NCI-H2029 (cell line): Measurements from ENCODE around the gene NTSR1.

ENCODE experiments used
- DNase-seq: peaks from one replicate; lab custom pipeline; 2025; lab: John Stamatoyannopoulos, UW

The NTSR1 gene

DNA sequence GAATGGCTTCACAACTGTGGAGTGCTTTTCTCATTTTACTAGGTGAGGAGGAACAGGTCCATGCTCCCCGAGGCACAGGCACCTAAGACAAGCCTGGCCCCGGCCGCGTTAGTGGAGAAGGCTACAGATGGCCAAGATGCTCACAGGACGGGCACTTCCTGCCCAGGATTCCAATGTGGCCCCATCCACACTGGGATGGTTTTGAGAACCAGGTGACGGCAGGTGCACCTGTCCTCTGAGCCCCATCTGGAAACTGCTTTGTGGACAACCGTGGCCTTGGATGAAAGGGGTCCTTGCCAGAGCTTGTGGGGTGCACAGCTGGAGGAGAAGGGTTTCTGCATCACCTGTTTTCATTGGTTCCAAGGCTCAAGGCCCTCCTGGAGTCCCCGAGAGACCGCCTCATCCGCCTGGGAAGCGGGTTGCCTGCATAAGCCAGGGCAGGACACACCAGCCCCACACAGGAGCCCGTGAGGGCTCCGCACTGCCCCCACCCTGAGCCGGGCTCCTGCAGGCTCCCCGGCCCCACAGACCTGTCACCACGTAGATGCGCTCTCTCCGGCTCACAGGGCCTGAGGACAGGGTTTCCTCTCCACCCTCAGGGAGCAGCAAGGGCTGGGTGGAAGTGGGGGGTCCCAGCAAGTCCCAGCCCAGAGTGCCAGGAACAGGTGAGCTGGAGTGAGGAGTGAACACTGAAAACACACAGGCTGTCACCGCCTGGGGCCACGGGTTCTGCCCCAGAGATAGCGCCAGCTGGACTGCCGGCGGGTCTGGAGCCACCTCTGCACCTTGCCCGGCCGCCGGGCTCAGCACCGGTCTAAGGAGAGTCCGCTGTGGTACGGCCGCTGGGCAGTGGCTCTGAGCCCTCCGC, 18.3 kb downstream of the NTSR1 start:
- DNase-seq = no peak

DNA sequence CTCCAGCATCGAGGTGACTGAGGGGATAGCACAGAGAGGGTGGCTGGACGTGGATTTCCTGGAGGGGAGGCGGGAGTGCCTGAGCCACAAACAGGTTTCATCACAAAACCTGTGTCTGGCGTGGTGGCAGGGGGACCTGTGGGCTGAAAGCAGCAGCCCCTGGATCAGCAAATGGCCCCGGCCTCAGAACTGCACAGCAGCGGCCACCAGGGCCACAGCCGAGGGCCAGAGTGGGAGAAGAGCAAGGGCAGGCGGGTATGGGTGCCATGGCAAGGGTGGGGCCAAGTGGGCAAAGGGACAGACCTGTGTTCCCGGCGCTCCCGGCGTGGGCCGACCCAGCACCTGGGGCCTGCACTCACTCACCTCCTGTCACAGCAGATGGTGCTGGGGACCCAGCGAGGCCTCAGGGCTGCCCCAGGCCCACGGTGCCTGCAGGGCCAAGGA, 19.0 kb downstream of the NTSR1 start:
- DNase-seq = no peak

DNA sequence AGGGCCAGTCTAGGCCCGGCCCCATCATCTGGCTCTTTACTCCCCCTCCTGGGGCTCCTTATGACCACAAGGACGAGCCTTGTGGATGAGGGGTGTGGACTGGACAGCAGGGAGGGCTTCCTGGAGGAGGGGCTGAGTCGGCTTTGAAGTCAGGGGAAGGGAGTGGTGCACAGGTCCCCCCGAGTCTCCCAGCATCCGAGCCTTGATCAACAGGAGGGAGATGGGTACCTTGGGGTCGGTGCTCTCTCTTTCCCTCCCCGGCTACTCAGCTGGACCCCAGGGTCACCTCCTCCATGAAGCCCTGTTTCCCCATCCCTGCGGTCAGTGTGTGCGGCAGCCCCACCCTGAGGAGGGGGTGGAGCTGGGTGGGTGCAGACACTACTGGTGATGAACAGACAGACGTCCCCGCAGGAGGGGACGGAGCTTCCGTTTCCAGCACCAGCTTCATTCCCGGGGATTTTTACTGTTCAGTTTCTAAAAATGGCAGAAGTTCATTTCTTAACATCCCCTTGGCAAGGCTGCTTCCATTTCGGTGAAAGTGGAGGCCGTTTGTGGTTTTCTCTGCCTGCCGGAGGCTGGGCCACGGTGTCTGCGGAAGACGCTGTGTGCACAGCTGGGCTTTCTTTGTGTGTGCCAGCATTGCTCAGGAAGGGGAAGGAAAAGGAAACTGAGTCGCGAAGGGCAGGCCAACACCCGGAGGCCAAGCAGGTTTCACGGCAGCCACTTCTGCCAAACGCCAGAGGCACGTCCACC, 19.6 kb downstream of the NTSR1 start:
- no peak for DNase-seq

DNA sequence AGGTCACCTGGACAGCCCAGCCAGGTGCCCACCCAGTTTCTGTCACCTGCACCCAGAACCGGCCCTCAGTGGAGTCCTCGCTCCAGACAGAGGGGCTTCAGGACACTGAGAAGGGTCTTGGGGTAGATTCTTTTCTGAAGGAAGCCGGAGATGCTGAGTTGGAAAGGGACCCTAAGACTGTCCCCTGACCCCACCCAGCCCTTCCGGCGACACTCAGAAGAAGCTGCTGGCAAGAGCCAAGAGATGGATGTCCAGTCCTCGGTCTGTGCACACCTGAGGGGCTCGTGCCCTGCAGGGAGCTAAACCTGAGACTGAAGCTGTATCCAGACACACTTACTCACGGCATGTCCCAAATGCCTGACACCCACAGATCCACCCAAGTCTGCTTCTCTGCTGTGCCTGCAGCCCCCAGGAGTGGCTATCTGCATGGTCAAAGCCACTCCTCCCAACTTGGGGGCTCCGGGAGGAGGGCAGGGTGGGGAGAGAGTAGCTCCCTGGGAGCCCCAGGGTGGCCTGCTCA, 20.2 kb downstream of the NTSR1 start:
- DNase-seq = no peak

DNA sequence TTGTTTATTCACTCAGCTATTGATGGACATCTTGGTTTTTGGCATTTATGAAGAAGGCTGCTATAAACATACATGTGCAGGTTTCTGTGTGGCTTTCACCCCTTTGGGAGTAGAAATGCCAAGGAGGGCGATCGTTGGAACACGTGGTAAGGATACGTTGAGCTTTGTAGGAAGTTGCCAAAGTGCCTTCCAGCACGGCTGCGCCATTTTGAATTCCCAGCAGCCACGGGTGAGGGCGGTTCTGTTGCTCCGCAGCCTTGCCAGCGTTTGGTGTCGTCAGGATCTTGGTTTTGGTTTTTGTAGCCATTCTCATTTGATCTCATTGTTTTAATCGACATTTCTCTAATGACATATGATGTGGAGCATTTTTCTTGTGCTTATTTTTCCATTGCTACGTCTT, 21.8 kb downstream of the NTSR1 start:
- DNase-seq = no peak

DNA sequence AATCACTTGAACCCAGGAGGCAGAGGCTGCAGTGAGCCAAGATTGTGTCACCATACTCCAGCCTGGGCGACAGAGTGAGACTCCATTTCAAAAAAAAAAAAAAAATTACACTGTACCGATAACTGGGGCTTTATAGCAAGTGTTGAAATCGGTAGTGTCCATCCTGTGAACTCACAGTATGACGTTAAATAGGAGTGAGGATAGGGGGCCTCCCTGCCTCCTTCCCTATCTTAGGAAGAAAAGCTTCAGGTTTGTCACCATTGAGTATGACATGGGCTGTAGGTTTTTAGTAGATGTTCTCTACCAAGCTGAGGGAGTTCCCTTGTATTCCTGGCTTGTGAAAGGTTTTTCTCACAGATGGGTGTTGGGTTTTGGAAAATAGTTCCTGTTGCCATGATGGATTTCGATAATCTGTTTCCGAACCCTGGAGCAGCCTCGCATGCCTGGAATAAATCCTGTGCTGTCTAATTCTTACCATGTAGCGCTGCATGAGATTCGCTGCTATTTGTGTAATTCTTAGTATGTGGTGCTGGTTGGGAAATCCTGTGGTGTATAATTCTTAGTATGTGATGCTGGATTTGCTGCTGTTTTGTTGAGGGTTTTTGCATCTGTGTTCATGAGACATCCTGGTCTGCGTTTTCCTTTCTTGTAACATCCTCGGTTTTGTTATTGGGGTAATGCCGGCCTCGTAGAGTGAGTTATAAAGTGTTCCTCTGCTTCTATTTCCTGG, 23.6 kb downstream of the NTSR1 start:
- no peak for DNase-seq

DNA sequence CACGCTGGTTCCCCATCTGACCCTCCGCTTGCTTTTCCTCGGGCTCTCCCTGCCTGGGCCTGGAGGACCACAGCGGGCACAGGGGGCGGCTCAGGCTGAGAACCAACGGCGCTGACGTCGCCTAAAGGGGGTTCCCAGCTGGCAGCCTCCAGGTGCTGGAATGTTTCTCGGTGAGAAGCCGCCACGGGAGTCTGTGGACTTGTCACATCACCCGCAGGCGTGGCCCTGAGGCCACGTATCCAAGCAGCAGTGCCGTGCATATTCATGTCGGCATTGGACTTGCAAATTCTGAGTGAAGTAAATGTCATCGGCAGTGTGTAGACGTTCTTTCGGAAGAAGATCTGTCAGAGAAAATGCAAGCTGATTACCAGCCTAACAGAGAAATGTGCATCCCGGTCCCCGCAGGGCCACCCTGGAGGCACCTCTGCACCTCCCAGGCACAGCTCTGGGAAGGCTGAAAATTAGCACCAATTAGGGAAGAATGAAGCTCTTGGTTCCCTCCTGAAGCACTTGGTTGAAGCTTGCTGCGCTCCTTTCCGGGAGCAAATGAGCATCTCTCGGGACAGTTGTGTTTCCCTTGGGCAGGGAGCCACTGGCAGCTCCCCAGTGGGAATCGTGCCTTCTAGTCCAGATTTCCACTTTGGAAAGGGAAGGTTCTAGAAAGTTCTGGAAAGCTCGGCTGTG, 24.3 kb downstream of the NTSR1 start:
- no peak for DNase-seq

DNA sequence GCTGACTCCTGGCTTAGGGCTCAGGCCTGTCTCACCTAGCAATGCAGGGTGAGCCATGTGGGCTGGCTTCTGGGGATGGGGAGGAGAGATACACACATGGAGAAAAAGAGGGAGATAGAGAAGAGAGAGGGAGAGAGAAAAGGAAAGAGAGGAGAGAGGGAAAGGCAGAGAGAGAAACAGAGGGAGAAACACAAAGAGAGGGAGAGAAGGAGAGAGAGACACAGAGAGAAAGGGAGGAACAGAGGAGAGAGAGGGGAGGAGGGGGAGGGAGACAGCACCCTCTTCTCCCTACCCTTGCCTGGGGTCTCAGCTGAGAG, 24.8 kb downstream of the NTSR1 start:
- DNase-seq = no peak

DNA sequence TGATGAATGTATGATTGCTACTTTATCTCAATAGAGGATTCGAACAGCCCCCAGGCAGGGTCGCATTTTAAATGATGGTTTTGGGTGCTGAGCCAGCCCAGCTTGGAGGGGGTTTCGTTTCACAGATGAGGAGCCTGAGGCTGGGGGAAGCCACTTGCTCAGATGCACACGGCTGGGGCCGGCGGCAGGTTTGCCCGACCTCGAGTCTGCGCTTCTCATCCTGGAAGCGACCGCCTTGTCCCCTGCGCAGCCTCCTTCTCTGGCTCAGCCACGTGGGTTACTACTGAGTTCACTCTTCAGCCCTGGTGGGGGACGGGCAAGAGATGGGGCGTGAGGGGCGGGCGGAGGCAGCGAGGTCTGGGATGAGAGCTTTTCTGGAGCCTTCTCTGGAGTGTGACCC, 25.3 kb downstream of the NTSR1 start:
- DNase-seq = no peak

DNA sequence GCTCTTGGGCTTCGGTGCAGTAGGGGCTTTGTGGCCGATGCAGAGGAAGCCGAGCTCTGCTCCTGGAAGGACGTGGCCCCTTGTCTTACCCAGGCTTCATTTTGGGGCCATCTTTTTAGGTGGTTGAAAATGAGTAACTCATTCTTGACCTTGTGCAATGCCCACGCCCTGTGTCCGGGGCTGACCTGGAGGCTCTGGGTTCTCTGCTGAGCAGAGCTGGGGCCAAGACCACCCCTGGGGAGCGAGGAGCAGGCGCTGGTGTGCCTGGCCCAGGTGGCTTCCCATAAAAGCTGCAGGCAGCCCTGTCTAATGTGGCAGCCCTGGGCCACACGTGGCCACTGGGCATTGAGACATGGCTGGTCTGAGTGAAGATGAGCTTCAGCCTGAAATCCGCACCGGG, 25.7 kb downstream of the NTSR1 start:
- no peak for DNase-seq

DNA sequence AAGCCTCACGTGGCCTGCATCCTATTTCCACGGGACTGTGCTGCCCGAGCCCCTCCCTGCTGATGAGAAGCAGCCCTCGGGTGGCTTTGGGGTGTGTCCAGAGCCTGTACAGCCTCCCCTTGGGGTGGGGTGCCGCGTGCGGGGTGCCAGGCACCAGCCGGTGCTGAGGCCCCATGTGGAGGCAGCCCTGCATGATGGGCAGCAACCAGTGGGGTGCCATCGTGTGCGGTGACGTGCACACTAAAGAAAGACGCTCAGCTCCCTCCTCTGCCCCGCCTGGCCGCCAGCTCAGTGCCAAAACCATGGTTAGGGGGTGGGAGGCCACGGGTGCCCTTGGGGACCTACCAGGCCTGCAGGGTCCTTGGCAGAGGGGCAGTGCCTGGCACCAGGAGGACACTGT, 26.2 kb downstream of the NTSR1 start:
- no peak for DNase-seq

DNA sequence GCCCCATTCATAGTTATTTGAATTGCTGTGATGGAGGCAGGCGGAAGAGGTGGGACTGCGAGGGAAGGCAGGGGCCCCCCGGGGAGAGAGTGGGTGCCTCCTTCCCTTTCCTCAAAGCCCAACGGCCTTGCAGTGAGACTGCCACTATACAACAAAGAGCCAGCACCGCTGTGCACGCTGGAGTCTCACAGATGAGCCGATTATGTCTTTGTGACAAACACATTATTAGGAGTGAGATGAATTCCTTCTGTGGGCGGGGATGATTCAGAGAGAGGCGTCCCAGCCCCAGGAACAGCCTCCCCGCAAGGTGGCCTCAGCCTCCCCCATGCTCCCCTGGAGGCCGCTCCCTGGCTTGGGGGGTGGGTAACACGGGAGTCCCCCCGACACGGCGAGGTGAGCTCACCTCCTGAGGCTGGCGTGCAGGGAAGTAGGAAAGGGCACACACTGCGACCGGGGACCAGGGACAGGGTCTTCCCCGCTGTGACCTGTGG, 26.7 kb downstream of the NTSR1 start:
- no peak for DNase-seq

DNA sequence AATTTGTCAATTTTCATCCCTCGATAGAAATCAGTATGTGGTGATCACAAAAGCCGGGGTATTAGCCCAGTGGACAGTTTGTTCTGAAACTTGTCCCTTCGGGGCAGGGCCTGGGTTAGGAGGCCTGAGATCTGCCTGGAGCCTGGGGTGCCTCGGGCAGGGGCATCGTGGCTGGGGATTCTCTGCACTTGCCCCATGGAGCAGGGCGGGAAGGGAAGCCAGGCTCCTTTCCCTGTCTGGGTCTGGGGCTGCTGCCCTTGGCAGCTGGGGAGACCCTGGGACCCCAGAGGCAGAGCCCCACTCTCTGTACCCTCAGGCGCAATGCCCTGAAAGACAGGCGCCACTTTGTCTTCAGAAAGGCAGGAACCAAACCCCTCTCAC, 27.4 kb downstream of the NTSR1 start:
- no peak for DNase-seq

DNA sequence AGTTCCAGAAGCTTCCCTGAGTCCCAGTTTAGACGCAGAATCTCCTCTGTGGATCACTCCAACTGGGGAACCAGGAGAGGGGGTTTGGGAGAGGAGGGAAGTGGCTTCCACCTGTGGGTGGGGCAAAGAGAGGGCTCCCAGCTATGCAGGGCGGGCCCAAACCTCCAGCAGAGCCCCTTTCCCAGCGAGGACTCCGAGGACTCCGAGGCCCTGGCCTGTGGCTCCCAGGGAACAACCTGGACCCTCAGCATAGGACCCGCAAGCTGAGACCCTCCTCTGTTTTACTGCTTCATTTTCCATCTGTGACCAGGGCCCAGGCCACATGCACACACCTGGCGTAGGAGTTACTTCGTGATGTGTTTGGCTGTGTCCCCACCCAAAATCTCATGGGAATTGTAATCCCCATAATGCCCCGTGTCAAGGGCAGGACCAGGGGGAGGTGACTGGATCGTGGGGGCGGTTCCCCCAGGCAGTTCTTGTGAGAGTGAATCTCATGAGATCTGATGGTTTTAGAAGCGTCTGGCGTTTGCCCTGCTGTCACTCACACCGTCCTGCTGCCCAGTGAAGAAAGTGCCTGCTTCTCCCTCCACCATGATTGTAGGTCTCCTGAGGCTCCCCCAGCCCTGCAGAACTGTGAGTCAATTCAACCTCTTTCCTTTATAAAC, 27.9 kb downstream of the NTSR1 start:
- no peak for DNase-seq

DNA sequence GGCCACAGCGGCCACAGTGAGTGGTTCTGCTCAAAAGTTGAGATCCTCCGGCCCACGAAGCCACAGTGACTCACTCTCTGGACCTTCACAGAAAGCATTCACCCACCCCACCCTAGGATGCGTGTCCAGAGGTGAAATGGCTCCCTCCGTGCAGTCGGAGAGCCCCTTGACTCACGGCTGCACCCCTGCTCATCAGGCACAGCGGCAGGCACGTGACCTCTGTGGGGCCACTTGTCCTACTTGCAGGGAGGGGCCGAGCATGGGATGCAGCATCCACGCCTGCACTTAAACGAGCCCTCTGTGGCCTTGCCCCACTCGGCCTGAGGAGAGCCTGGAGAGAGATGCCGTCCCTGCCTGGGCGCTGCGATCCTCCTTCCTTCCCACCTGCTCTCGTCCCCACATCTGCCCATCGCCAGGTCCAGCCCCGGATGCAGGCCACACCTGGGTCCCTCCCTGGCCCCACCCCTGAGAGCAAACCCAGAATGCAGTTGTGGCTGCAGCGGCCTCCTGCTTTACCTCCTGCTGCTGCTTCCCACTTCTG, 28.7 kb downstream of the NTSR1 start:
- no peak for DNase-seq

DNA sequence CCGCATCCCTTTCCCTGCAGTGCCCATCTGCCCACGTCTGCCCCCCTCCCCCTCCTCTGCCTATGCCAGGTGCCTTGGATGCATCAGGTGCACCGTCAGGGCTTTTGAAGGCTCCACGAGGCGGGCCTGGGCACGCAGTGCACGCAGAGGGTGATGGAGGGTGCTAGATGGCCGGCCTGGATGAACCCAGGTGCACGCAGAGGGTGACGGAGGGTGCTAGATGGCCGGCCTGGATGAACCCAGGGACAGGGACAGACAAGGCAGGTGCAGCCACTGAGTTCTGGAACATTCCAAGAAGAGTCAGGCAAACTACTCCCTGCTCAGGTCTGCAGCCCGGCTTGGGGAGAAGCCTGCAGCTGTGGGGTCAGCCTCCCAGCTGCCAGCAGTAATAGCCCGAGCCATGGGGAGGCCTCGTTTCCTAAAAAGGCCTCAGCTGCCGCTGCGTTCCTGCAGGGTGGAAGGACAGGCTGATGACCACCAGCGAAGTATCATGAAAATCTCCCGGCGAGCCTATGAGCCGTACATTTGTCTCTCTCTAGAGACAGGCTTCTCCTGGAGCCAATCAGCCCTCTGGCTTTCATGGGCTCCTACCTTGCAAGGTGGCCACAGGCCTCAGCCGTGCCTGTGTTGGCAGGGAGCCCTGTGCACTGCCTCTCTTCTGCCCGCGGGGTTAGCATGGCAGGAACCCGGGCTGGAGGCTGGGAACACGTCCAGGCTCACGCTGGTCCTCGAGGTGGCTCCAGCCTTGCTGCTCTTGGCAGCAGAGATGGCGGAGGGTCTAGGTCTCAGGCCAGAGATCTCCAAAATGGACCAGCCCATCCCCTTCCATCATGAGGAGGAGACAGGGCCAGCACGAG, 29.6 kb downstream of the NTSR1 start:
- DNase-seq = no peak

DNA sequence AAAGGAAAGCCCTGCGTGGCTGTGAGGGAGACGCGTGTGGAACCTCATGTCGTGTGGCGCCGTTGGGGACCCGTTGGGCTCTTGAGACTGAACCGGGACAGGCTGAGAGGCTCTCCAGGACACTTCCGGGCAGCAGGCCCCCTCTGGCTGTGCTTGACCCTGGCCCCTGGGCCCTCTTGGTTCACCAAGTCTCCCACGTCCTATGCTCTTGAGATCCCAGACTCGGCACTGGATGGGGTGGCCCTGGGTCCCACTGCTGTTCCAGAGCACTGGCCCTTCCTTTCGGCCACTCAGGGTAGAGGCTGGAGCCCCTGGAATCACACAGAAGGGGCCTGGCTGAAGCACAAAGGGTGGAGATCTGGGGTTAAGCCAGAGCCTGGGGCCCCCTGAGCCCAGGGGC, 30.4 kb downstream of the NTSR1 start:
- no peak for DNase-seq

DNA sequence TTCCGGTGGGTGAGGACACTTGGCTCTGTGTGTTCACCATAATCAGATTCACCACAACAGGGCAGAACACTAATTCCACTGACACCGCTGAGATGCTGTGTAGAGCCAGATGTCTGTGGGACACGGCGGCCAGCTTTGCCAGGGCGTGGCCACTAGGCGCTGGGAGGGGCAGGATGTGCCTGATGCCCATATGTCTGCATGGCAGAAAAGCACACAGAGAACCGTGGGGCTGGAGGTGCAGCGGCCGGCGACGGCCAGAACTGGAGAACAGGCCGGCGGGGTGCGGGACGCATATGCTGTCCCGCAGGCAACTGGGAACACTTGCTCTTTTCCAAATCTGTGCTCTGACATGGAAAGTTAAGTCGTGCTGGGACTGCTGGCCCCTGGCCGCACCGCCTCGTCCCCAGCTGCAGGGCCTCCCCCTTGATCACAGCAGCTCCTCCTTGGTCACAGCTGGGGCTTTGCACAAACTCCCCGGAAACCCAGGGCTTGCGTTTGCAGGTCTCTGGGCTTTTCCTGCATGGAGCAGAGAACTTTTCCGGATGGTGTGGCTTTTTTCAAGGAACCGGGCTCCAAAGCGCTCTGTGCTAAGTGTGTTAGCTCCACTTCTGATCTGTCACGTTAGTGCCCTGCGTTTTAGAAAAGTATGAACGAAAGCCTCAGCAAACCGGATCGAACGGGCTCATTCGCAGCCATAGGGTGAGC, 31.1 kb downstream of the NTSR1 start:
- no peak for DNase-seq
